Measurements from ENCODE around the gene INO80B.

DNA sequence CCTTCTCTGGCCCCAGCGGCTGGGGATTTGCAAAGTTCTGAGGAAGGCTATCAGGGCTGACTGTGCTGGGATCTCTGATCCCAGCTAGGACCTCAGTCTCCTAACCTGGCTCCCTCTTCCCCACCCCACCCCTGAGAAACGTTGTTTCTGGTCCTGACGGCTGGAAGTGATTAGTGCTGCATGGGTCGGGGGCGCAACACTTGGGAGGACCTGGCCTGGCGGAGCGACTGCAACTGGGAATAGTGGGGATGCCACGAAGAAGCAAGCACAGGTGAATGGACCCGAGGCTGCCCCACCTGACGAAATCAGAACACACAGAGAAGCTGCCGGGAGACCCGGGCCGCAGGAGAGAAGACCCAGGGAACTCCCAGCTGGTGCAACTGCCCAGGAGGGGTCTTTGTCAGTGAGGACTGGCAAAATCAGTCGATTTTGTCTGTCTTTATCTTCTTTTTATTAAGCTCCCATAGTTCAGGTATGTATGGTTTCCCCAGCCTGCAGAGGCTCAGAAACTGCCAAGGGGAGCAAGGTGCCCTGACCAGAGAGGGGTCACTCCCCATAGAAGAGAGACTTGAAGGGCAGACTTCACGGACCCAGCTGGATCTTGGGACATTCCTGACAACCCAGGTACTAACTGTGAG lies 45.2 kb downstream of the INO80B start:
- TF ChIP-seq POLR2A (IDR thresholded peaks at IDR 0.05; ENCODE audit: low read length) = no peak
- TF ChIP-seq GATA1 (IDR thresholded peaks at IDR 0.05; ENCODE audit: low read depth, low read length) = no peak
